SU-DHL-6 (cell line): ENCODE results near the gene CACFD1.

Experiments
- H2AFZ ChIP-seq: fragments of 200-600 bp; sonication (generic); 2 replicates; pipeline ENCODE4 v1.6.1; 2014; ENCODE audit warnings: low read depth, mild to moderate bottlenecking, moderate library complexity, mixed read lengths, antibody characterized with exemption, low read length; ENCODE audit not compliant: severe bottlenecking
- H3F3A ChIP-seq: fragments of 200-600 bp; shearing (Covaris generic); 2 replicates; pipeline ENCODE4 v1.6.0; 2016; ENCODE audit warnings: antibody characterized with exemption, mild to moderate bottlenecking; ENCODE audit not compliant: insufficient read depth
- H3K27ac ChIP-seq: fragments of 200-600 bp; sonication (generic); 2 replicates; pipeline ENCODE4 v1.5.1; 2016; ENCODE audit warnings: low read depth, mild to moderate bottlenecking, low read length, moderate library complexity, mixed read lengths
- H3K27me3 ChIP-seq: fragments of 200-600 bp; sonication (generic), shearing (Covaris generic); 2 replicates; pipeline ENCODE4 v1.6.0; 2014; ENCODE audit warnings: mild to moderate bottlenecking, low read length
- H3K36me3 ChIP-seq: fragments of 200-600 bp; sonication (generic); 2 replicates; pipeline ENCODE4 v1.6.1; 2014; ENCODE audit warnings: mild to moderate bottlenecking, low read length, mixed read lengths
- H3K4me2 ChIP-seq: fragments of 300-600, 200-600 bp; shearing (Covaris generic), sonication (generic); 2 replicates; pipeline ENCODE4 v1.6.0; 2014; ENCODE audit warnings: low read length, low read depth, mild to moderate bottlenecking; ENCODE audit not compliant: poor library complexity, severe bottlenecking
- H3K4me3 ChIP-seq: fragments of 200-600 bp; sonication (generic); 2 replicates; pipeline ENCODE4 v1.5.1; 2014; ENCODE audit warnings: antibody characterized with exemption, low read length, mild to moderate bottlenecking, mixed read lengths; ENCODE audit not compliant: insufficient read depth, poor library complexity, severe bottlenecking
- H3K79me2 ChIP-seq: fragments of 200-600 bp; sonication (generic); 2 replicates; pipeline ENCODE4 v1.6.1; 2014; ENCODE audit warnings: mild to moderate bottlenecking, low read length, moderate library complexity; ENCODE audit not compliant: insufficient read depth
- H3K9ac ChIP-seq: fragments of 200-600 bp; sonication (generic); 2 replicates; pipeline ENCODE4 v1.7.0; 2014; ENCODE audit warnings: mild to moderate bottlenecking, low read length
- H3K9me2 ChIP-seq: fragments of 200-600 bp; sonication (generic); replicated peaks from 2 replicates; pipeline ENCODE4 v1.6.1; 2014; ENCODE audit warnings: low read length; ENCODE audit not compliant: insufficient read depth
- H3K9me3 ChIP-seq: fragments of 200-600 bp; sonication (generic); 2 replicates; pipeline ENCODE4 v1.6.1; 2014; ENCODE audit warnings: low read length, mixed read lengths; ENCODE audit not compliant: insufficient read depth
- H4K20me1 ChIP-seq: fragments of 200-600 bp; sonication (generic); 2 replicates; pipeline ENCODE4 v1.6.1; 2014; ENCODE audit warnings: low read depth, mild to moderate bottlenecking, antibody characterized with exemption, low read length, moderate library complexity, mixed read lengths
- EZH2phosphoT487 ChIP-seq: fragments of 200-600 bp; sonication (generic), shearing (Covaris generic); conservative IDR thresholded peaks from 2 replicates; pipeline ENCODE4 v1.6.1; 2018; ENCODE audit warnings: mild to moderate bottlenecking, antibody characterized with exemption, low read length, moderate library complexity, mixed read lengths
- TF ChIP-seq, protein P1 (sequence below): fragments of 200-600 bp; sonication (generic); IDR thresholded peaks from one replicate; pipeline ENCODE4 v1.5.1; 2017; ENCODE audit warnings: antibody characterized with exemption, mild to moderate bottlenecking, low read length, moderate library complexity; ENCODE audit not compliant: insufficient read depth, poor library complexity, severe bottlenecking

The CACFD1 gene

DNA sequence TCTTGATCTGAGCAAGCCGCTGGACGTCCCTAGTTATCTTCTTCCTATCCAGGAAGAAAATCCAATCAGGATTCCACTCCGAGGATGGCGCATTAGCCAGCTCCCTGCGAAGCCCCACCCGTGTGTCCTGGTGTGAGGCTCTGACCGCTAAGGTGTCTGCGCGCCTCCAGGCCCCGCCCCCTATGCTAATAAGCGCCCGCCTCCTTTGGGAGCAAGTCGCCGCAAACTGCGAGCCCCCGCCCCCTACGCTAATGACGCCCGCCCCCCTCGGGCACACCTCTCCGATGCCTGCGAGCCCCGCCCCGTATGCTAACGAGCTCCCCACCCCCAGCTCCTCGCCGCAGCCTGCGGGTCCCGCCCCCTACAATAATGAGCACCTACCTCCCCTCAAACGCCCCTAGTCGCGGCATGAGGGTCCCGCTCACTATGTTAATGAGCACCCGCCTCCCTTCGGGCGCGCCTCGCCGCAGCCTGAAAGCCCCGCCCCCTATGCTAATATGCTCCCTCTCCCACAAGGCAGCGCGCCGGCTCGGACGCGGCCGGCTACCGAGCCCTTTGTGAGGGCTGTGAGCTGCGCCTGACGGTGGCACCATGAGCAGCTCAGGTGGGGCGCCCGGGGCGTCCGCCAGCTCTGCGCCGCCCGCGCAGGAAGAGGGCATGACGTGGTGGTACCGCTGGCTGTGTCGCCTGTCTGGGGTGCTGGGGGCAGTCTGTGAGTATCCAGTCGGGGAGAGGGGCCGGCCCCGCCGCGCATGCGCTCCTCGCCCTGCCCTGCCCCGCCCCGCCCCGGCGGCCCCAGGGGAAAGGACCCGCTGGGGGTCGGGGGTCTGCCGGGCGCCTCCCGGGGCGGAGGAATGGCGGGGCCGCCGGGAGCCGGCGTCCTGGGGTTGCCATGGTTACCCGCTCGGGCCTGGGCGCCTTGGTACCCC, at the start of gene CACFD1:
CACFD1 (plus strand) TSS at position 503 of the 929 bp plus-strand sequence; CDS start at position 592, 89 bp downstream.
- Histone ChIP-seq H3K4me2 (peak within 1 kb of the TSS; percentile 70), H2AFZ (peak within 1 kb of the TSS; percentile 81), H3K9me2 (no peaks in the 10 kb centered on the region), H3K27me3 (no peaks in the 10 kb centered on the region), H3K9ac (peak within 1 kb of the TSS; percentile 67), H3K4me3 (peak within 1 kb of the TSS; percentile 66), H3K36me3 (no peaks in the 10 kb centered on the region), H3F3A (no peaks in the 10 kb centered on the region), H4K20me1 (no peaks in the 10 kb centered on the region), H3K9me3 (no peaks in the 10 kb centered on the region), H3K27ac (peak within 1 kb of the TSS; percentile 67), H3K79me2 (no peaks in the 10 kb centered on the region)
- no peak for TF ChIP-seq EZH2phosphoT487
- TF ChIP-seq, protein P1, sequence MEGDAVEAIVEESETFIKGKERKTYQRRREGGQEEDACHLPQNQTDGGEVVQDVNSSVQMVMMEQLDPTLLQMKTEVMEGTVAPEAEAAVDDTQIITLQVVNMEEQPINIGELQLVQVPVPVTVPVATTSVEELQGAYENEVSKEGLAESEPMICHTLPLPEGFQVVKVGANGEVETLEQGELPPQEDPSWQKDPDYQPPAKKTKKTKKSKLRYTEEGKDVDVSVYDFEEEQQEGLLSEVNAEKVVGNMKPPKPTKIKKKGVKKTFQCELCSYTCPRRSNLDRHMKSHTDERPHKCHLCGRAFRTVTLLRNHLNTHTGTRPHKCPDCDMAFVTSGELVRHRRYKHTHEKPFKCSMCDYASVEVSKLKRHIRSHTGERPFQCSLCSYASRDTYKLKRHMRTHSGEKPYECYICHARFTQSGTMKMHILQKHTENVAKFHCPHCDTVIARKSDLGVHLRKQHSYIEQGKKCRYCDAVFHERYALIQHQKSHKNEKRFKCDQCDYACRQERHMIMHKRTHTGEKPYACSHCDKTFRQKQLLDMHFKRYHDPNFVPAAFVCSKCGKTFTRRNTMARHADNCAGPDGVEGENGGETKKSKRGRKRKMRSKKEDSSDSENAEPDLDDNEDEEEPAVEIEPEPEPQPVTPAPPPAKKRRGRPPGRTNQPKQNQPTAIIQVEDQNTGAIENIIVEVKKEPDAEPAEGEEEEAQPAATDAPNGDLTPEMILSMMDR, result no peak

DNA sequence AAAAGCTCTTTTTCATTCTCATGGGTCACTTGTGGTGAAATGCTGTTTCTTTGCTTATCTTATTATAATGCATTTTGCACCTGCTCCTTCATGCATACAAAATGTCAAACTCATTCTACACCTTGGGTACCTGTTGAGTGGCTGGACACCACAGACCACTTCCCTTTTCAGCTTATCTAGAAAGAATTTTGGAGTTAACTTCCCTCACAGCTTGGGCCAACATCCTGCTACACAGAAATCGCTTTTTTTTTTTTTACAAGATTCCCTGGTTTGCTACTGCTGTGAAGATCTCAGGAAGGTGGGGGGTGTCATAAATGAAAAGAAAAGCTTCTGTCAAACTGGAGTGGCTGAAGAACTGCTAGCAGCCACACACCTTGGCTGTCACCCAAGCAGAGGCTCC, 44.6 kb upstream of the CACFD1 start:
- no peak for TF ChIP-seq EZH2phosphoT487
- TF ChIP-seq, protein P1, result no peak
- Histone ChIP-seq H3K9me3 (no peaks in the 10 kb centered on the region), H4K20me1 (no peaks in the 10 kb centered on the region), H2AFZ (no peak overlapping the region), H3K4me3 (no peak overlapping the region), H3K79me2 (peaks cover 49% of the 10 kb centered on the region), H3K4me2 (no peak overlapping the region), H3F3A (no peaks in the 10 kb centered on the region), H3K9me2 (no peaks in the 10 kb centered on the region), H3K36me3 (peaks cover 4% of the 10 kb centered on the region; the same call in 1 of the 2 replicates), H3K27me3 (no peaks in the 10 kb centered on the region), H3K27ac (no peak overlapping the region), H3K9ac (no peak overlapping the region; the same call in 1 of the 2 replicates)

DNA sequence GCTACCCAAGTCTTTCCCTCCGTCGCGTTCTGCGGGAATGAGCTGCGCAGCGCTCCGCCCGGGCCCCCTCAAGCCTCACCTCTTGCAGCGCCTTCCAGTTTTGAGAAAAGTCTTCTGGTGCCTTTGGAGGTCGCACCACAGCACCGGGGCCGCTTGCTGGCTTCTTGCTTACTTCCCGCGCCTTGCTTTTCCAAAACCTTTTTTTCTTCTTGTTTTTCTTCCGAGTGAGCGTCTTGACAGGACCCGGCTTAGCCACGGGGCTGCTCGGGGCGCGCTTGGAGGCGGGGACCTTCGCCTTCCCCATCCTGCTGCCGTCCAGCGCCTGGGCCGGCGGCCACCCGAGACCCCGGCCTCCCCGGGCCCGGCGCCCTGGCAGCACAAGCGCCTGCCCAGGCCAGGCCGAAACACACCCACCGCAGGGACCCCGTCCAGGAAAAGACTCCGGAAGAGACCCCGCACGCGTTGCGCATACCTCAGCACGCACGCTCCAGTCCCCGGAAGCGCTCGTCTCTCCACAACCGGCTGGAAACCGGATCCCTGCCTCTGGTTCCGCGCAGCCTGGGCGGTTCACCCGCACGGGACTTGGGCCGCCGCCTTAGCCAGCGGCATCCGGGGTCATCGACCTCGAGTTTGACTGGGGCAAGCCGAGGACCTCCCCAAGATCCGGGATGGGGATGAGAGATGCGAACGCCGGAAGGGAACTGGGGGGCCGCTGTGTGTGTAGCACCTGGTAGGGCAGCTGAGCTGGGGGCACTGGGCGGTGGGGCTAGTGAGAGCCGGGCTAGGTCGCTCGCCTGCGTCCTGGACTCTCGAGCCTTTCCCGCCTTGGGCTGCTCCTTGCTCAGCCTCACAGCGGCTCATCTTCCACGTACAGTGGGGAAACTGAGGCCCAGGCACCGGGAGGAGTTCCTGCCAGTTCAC, 42.0 kb upstream of the CACFD1 start, which contains the start of gene REXO4:
REXO4 (minus strand) TSS at position 470 of the 921 bp plus-strand sequence; CDS start at position 304, 166 bp downstream.
- H3K79me2 ChIP-seq, result peaks cover 46% of the 10 kb centered on the region

More for the DNA sequence above, 42.0 kb upstream of the CACFD1 start, which contains the start of gene REXO4:
- no peak for TF ChIP-seq EZH2phosphoT487
- TF ChIP-seq, protein P1, result no peak
- no peaks in the 10 kb centered on the region for H3K27me3 ChIP-seq
- peak within 1 kb of the TSS; percentile 83 for H3K9ac ChIP-seq
- H3K36me3 ChIP-seq, result peaks cover 4% of the 10 kb centered on the region; the same call in 1 of the 2 replicates
- H4K20me1 ChIP-seq, result no peaks in the 10 kb centered on the region
- H3K4me3 ChIP-seq, result peak within 1 kb of the TSS; percentile 94
- H3K4me2 ChIP-seq, result peak within 1 kb of the TSS; percentile 64
- H3K27ac ChIP-seq, result peak within 1 kb of the TSS; percentile 61
- no peaks in the 10 kb centered on the region for H3K9me3 ChIP-seq
- no peaks in the 10 kb centered on the region for H3K9me2 ChIP-seq
- no peaks in the 10 kb centered on the region for H3F3A ChIP-seq
- peak within 1 kb of the TSS; percentile 60 for H2AFZ ChIP-seq
